ENCODE data around the gene TMEM163.
"Not testable (repeated sequence)": the region's sequence is repeated elsewhere in the genome, so short reads cannot be mapped to it uniquely, and the experiment has no call there.

Gene TMEM163

GRCh38 chr2:134507697-134508096 lies 211.1 kb downstream of the TMEM163 start:
- no peak for DNase-seq

DNA sequence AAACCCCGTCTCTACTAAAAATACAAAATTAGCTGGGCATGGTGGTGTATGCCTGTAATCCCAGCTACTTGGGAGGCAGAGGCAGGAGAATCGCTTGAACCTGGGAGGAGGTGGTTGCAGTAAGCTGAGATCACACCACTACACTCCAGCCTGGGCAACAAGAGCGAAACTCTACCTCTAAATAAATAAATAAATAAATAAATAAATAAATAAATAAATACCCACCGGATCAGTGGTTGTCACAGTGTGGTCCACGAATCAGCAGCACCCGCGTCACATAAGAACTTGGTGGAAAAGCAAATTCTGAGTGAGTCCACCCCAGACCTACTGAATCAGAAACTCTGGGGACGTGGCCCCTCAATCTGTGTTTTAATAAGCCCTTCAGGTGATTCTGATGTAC lies 211.6 kb downstream of the TMEM163 start:
- DNase-seq: not testable (repeated sequence)

DNA sequence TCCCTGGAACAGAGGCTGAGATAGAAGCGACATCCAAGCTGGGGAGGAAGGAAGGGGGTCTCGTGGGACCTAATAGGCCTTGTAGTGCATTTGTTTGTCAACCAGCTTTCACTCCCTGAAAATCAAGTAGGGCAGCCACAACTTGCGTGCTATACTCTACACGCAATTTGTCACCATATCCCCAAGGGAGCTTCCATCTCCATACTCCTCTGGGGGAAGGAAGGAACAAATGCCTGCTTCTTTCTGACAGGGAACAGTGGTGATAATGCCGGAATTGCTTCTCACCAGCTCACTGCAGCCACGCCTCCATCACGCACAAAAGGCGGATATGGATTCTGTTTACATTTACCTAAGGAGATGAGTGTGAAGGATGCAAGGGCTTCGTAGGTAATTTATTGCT lies 213.4 kb downstream of the TMEM163 start:
- no peak for DNase-seq

GRCh38 chr2:134504586-134505336 lies 214.0 kb downstream of the TMEM163 start:
- no peak for DNase-seq

DNA sequence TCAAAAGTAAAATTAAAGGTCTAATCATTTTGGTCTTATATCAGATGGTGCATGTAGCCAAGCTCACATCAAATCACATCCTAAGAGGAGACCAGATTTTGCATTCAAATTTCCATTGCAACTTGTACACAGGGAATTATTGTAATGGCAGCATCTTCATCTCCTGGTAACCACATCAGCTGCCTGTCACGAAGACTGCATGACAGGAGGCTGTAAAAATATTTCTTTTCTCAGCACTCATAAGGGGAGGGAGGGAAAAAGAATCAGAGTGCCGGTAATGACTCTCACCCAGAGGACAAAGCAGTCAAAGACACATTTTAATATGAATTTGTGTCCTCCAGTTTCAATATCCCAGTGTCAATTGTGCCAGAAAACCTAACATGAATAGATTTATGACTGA lies 216.7 kb downstream of the TMEM163 start:
- DNase-seq: no peak

- DNase-seq: no peak
Measured at GRCh38 chr2:134501476-134502091, 217.2 kb downstream of the TMEM163 start.

- DNase-seq: no peak
Measured at GRCh38 chr2:134500211-134500935, 218.4 kb downstream of the TMEM163 start.

- DNase-seq: no peak
Measured at GRCh38 chr2:134499307-134499926, 219.4 kb downstream of the TMEM163 start.

- no peak for DNase-seq
Measured at GRCh38 chr2:134498654-134499053, 220.1 kb downstream of the TMEM163 start.

- no peak for DNase-seq
Measured at GRCh38 chr2:134493797-134494196, 225.0 kb downstream of the TMEM163 start.

DNA sequence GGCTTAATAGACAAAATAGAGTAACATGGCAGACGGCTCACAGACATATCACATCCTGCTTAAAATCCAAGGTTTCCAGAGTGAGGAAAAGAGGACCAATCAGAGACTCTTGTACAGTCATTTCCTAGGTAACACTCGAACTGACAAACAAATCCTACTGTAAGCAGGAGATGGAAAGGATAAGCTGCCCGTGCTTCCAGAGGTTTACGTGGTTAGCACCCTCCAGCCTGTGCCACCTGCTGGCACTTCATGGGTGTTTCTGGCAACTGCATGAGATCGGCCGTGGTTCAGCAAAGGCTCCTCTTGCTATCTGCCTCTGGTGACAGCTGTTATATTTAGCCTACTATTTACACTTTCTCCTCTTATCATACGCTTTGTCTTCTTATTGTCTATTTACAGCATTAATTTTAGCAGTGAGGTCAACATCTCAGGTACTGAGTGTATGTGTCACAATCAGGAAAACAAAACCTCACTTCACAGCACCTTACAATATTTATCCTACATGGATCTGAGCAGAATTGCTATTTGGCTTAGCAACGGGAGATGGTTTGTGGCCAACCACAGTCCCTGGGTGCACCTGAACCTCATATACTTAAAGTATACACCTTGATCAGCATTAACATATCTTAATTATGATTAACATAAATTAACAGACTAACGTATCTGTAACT lies 226.9 kb downstream of the TMEM163 start:
- DNase-seq: no peak

DNA sequence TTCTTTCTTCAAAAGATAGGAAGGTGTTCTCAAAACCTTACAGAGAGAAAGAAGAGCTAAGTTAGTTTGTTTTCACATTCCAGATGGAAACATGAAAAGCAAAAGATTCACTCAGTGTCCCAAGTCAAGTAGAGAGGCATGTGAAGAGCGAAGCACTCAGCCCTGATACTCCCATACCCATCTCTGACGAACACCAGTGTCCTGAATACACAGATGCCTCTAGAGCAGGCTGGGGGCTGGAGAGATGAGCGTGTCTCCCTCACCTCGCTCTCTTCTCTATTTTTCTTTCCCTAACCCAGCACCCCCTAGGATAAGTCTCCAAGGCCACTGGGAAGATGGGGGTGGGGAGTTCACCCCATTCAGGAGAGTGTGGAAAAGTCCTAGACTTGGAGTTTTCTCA lies 227.8 kb downstream of the TMEM163 start:
- DNase-seq: no peak

DNA sequence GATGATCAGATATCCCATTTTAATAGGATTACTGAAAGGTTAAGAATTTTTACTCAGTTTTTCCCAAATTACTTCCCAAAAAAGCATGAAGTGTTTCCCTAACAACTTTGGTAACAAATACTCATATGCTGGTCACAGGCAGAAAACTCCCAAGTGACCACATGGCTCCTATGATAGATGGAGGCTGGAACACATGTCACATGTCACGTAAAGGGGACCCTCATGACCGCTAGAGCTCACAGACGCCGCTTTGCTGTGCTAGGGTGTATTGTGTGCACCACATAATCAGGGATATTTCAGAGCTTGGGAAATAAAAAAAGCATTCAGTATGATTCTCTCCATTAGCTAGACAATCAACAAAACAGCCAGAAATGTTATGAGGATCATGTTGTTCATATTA lies 228.2 kb downstream of the TMEM163 start:
- DNase-seq: no peak

- no peak for DNase-seq
Measured at GRCh38 chr2:134489732-134490384, 228.9 kb downstream of the TMEM163 start.

- DNase-seq: no peak
Measured at GRCh38 chr2:134482766-134483340, 235.9 kb downstream of the TMEM163 start.

DNA sequence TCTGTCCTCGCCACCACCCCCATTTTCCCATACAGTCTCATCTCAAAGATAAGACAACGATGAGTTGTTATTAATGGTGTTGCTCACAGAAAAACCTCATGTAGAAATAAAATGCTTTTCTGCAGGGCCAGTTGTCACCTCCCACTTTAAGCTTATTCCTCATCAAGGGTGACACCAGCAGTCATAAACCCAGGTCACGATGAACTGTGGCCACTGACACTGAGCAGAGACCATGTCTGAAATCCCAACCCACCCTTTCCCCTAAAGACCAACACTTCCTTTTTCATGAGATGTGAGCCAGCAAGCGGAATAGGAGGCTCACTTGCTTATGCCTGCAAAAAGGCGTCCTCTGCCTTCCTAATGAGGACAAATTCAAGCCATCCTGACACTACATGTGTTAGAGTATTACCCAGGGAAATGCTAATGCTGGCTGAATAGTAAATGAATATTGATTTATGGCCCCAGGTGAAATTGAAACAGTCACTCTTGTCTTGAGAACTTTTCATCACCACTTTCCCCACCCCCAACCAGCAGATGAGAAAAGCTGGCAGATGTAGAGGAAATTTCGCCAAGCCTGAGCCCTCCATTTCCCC lies 236.6 kb downstream of the TMEM163 start:
- DNase-seq: no peak

DNA sequence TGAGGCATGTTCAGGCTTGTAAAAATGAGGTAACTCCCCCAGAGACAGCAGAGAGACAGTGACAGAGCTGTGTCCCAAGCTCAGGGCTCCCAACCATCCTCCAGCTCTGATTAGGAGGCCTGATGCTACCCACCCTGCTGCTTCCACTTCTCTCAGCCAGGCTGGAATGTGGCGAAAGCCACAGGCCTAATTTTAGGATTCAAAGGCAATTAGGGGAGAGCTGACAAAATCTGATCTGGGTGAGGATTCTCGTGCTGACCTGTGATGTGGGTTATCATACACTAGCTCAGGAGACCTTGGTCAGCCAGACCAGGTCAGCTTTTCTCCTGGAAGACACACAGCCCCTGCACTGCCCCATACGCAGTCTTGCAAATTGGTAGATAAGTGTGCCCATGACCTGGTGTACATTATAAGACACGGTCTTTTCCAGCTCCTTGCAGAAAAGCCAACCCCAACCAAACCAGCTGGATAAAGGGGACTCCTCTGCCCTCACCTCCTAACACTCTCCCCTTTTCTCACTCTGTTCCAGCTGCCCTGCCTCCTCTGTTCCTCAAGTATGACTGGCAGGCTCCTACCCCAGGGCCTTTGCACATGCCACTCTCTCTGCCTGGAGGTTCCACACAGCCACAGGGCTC lies 239.0 kb downstream of the TMEM163 start:
- no peak for DNase-seq

DNA sequence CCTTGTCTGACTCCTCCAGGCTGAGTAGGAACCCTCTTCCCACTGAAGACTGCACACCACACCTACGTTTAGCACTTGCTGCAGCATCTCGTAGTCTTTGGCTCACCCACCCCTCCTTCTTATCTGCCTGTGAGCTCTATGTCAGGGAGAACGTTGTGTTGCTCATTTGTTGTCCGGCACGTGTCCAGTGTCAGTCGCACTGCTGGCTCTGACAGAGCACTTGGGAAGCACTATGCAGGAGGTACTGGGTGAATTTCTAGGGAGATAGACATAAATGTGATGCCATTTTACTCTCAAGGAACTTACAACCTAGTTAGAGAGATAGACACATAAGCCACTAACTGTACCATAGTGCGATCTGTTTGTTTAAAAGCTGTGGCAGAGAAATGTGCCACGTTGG lies 241.8 kb downstream of the TMEM163 start:
- not testable (repeated sequence) for DNase-seq

- DNase-seq: no peak
Measured at GRCh38 chr2:134470561-134471168, 248.1 kb downstream of the TMEM163 start.

GRCh38 chr2:134469516-134470115 lies 249.2 kb downstream of the TMEM163 start:
- no peak for DNase-seq

All from activated CD4-positive, alpha-beta T cell treated with anti-CD3 and anti-CD28 coated beads for 1 hour (primary cell).